GM21576 (cell line): ENCODE results near the gene FBXL16.
A peak's percentile ranks its signal among the peaks of the same experiment; 100 is the strongest.
"Not testable (repeated sequence)": the region's sequence is repeated elsewhere in the genome, so short reads cannot be mapped to it uniquely, and the experiment has no call there.

Experiments
- ATAC-seq: cut with Tn5 transposase; IDR thresholded peaks from one replicate; pipeline ENCODE4 v1.9.1; 2021; ENCODE audit warnings: mild to moderate bottlenecking, moderate library complexity; ENCODE audit not compliant: unreplicated experiment

FBXL16 gene

GRCh38 chr16:693766-694165 is 11.8 kb downstream of the FBXL16 start:
- ATAC-seq: no peak

GRCh38 chr16:693364-693763 is 12.2 kb downstream of the FBXL16 start:
- no peak for ATAC-seq

- ATAC-seq: no peak
Measured at GRCh38 chr16:692356-693108, 13.1 kb downstream of the FBXL16 start.

GRCh38 chr16:691242-691641 is 14.4 kb downstream of the FBXL16 start:
- not testable (repeated sequence) for ATAC-seq

- ATAC-seq: no peak
Measured at GRCh38 chr16:689175-689897, 16.3 kb downstream of the FBXL16 start.

- ATAC-seq: no peak
Measured at GRCh38 chr16:687499-687898, 18.1 kb downstream of the FBXL16 start.

GRCh38 chr16:686459-687260 is 18.9 kb downstream of the FBXL16 start:
- ATAC-seq: no peak

GRCh38 chr16:685967-686366 is 19.6 kb downstream of the FBXL16 start:
- ATAC-seq: no peak

GRCh38 chr16:684961-685696 is 20.5 kb downstream of the FBXL16 start:
- no peak for ATAC-seq

- peak; percentile 57 for ATAC-seq
Measured at GRCh38 chr16:684071-684794, 21.4 kb downstream of the FBXL16 start, which contains the start of gene JMJD8. TSS of gene JMJD8 (minus strand) at chr16:684334. CDS start at chr16:684319, 15 bp downstream.

GRCh38 chr16:683396-684070 is 22.1 kb downstream of the FBXL16 start:
- no peak for ATAC-seq

GRCh38 chr16:682493-683395 is 22.9 kb downstream of the FBXL16 start:
- ATAC-seq: no peak

- no peak for ATAC-seq
Measured at GRCh38 chr16:681746-682427, 23.7 kb downstream of the FBXL16 start.

- ATAC-seq: no peak
Measured at GRCh38 chr16:680967-681745, 24.4 kb downstream of the FBXL16 start.

GRCh38 chr16:680625-680945 is 25.0 kb downstream of the FBXL16 start:
- no peak for ATAC-seq

GRCh38 chr16:679814-680624 is 25.6 kb downstream of the FBXL16 start, which contains the start of gene STUB1:
TSS of gene STUB1 (plus strand) at chr16:680410. CDS start at chr16:680526, 116 bp downstream.
- ATAC-seq: peak; percentile 33
